CD14-positive monocyte (primary cell): ENCODE results near the gene GRK1. TPM values are rescaled to one million over a fixed set of nuclear protein-coding genes. Genes with fewer than 3 reads are reported as not detected.

ENCODE experiments used
- DNase-seq, 3 donors: peaks; one replicate each; pipeline ENCODE4 v3.0.0-alpha.2; 2011 to 2022
- H2AFZ ChIP-seq: 2 replicates; pipeline ENCODE4 v1.6.0; 2012; ENCODE audit warnings: mild to moderate bottlenecking, low read depth, low read length, inconsistent platforms; ENCODE audit not compliant: insufficient read depth, poor library complexity, severe bottlenecking
- H3K27ac ChIP-seq, 2 donors: 1 replicate in 1 of 2; 2 replicates in 1 of 2; pipeline ENCODE4 v1.5.1; 2012 to 2013; ENCODE audit warnings: low read length in 2 of 2, control low read depth in 1 of 2, inconsistent platforms in 1 of 2, low read depth in 1 of 2, mild to moderate bottlenecking in 1 of 2
- H3K27me3 ChIP-seq, 2 donors: one replicate each; pipeline versions ENCODE4 v1.6.0 to v1.6.1; 2011 to 2013; ENCODE audit warnings: low read length in 2 of 2; ENCODE audit not compliant: control insufficient read depth in 2 of 2, insufficient read depth in 2 of 2
- H3K36me3 ChIP-seq, 2 donors: replicated peaks in 1 of 2; 1 replicate in 1 of 2; 2 replicates in 1 of 2; pipeline versions ENCODE4 v1.5.1 to v1.6.1; 2012 to 2013; ENCODE audit warnings: low read length in 2 of 2, control low read depth in 1 of 2, inconsistent platforms in 1 of 2, mild to moderate bottlenecking in 1 of 2; ENCODE audit not compliant: insufficient read depth in 2 of 2, control insufficient read depth in 1 of 2
- H3K4me1 ChIP-seq, 2 donors: 1 replicate in 1 of 2; 2 replicates in 1 of 2; pipeline versions ENCODE4 v1.5.1 to v1.6.1; 2012 to 2013; ENCODE audit warnings: low read length in 2 of 2, control low read depth in 1 of 2, inconsistent platforms in 1 of 2, mild to moderate bottlenecking in 1 of 2, moderate library complexity in 1 of 2; ENCODE audit not compliant: insufficient read depth in 2 of 2, control insufficient read depth in 1 of 2
- H3K4me2 ChIP-seq: replicated peaks from 2 replicates; pipeline ENCODE3; 2012; ENCODE audit warnings: low read length, moderate library complexity, mild to moderate bottlenecking; ENCODE audit not compliant: poor library complexity, severe bottlenecking; ENCODE audit errors: extremely low read depth
- H3K4me3 ChIP-seq, 3 experiments: fragments of 200-600 bp in 1 of 3; sonication (generic) in 1 of 3; replicated peaks in 1 of 3; 1 replicate in 2 of 3; 2 replicates in 1 of 3; pipeline ENCODE4 v1.5.1; 2011 to 2013; ENCODE audit warnings: low read length in 3 of 3, mild to moderate bottlenecking in 3 of 3, control low read depth in 2 of 3, low read depth in 2 of 3, inconsistent platforms in 1 of 3, moderate library complexity in 1 of 3
- H3K79me2 ChIP-seq: 2 replicates; pipeline ENCODE4 v1.6.0; 2012; ENCODE audit warnings: mild to moderate bottlenecking, control low read depth, inconsistent platforms, low read length, moderate library complexity; ENCODE audit not compliant: insufficient read depth
- H3K9ac ChIP-seq: 2 replicates; pipeline ENCODE4 v1.6.0; 2017; ENCODE audit warnings: low read length, mild to moderate bottlenecking; ENCODE audit not compliant: insufficient read depth, poor library complexity, severe bottlenecking
- H3K9me3 ChIP-seq, 2 donors: replicated peaks in 1 of 2; 1 replicate in 1 of 2; 2 replicates in 1 of 2; pipeline versions ENCODE4 v1.5.1 to v1.6.1; 2012 to 2013; ENCODE audit warnings: low read length in 2 of 2, control low read depth in 1 of 2; ENCODE audit not compliant: control insufficient read depth in 1 of 2, insufficient read depth in 1 of 2
- H4K20me1 ChIP-seq: 2 replicates; pipeline ENCODE4 v1.6.0; 2012; ENCODE audit warnings: mild to moderate bottlenecking, low read length, control low read depth, moderate library complexity; ENCODE audit not compliant: insufficient read depth
- H3K27ac Mint-ChIP-seq, 7 donors: one replicate each; pipeline ENCODE4 v1.8.0; 2020; ENCODE audit warnings: mild to moderate bottlenecking in 7 of 7, mixed read lengths in 7 of 7, moderate library complexity in 6 of 7, inconsistent platforms in 2 of 7
- H3K27me3 Mint-ChIP-seq, 3 donors: one replicate each; pipeline ENCODE4 v1.8.0; 2021 to 2022; ENCODE audit warnings: low read depth in 3 of 3, mild to moderate bottlenecking in 3 of 3, mixed read lengths in 3 of 3, moderate library complexity in 3 of 3, inconsistent platforms in 1 of 3
- H3K36me3 Mint-ChIP-seq, 2 donors: one replicate each; pipeline ENCODE4 v1.8.0; 2020; ENCODE audit warnings: mixed read lengths in 2 of 2, inconsistent platforms in 1 of 2, mild to moderate bottlenecking in 1 of 2
- H3K4me1 Mint-ChIP-seq: one replicate; pipeline ENCODE4 v1.8.0; 2020; ENCODE audit warnings: mild to moderate bottlenecking, mixed read lengths
- H3K4me3 Mint-ChIP-seq, 2 donors: one replicate each; pipeline ENCODE4 v1.8.0; 2020; ENCODE audit warnings: mild to moderate bottlenecking in 2 of 2, mixed read lengths in 2 of 2, moderate library complexity in 1 of 2
- H3K9me3 Mint-ChIP-seq, 7 donors: one replicate each; pipeline ENCODE4 v1.8.0; 2020 to 2022; ENCODE audit warnings: mixed read lengths in 7 of 7, mild to moderate bottlenecking in 6 of 7, moderate library complexity in 6 of 7, inconsistent platforms in 2 of 7
- WGBS: methylation state at CpG from one replicate; pipeline ENCODE4 v1.1.5; 2013; ENCODE audit warnings: missing lambda C conversion rate; ENCODE audit not compliant: insufficient coverage; 5-methylcytosine and 5-hydroxymethylcytosine counted together
- intact Hi-C, 2 donors: fragments of 100-400 bp; cut with micrococcal nuclease; formaldehyde crosslinking; loops; one replicate each; pipeline versions ENCODE4 v1.15.0 to v1.15.1; 2023
- polyA plus RNA-seq, 3 donors: library from polyadenylated mRNA; depleted of rRNA in 1 of 3; unstranded in 2 of 3; stranded (reverse) in 1 of 3; fragments of 300-500 nt in 2 of 3; fragments of >200 nt in 1 of 3; fragmentation: Illumina TruSeq in 2 of 3; gene quantifications; 1 replicate in 2 of 3; 2 replicates in 1 of 3; pipeline ENCODE4 v1.2.3, GENCODE V29; 2012 to 2021
- TF ChIP-seq, protein P1 (sequence below): fragments of 200-600 bp; IDR thresholded peaks from one replicate; pipeline ENCODE4 v1.8.0; 2022; ENCODE audit warnings: antibody characterized with exemption, mild to moderate bottlenecking

GRK1 gene
- polyA plus RNA-seq, 3 donors: not detected

DNA sequence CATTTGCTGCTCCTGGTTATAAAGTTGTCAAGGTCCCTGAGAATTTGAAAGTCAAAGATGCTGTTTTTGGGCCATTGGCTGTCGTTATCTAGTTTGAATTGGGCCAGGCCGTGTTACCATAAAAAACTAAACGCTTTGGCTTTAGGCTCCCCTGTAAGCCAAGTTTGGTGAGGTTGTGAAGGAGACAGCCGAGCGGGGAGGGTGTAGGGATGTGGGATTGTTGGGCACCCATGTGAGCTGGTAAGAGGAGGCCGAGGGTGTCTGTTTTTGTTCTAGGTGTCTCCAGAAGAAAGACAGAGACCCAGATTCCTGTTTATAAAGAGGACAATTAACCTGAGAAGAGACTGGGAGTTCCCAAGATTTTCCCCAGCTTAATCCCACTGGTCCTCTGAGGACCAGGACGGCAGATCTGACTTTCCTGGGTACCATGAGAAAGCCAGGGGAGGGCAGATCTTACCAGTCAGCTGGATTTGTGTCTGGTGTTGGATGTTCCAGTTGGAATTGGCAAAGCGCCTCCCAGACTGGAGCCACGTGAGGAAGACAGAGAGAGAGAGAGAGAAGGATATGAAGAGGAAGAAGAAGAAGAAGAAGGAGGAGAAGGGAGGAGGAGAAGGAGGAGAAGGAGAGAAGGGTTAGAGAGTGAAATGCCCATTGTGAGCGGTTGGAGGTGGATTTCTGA is 117.1 kb downstream of the GRK1 start:
- no peaks in the 10 kb centered on the region for H3K27me3 ChIP-seq
- H3K27ac ChIP-seq: no peak overlapping the region
- Mint-ChIP-seq H3K27ac (no peak overlapping the region), H3K27me3 (peaks cover 3 to 9% (median 7%) of the 10 kb centered on the region in 3 donors), H3K4me3 (no peak overlapping the region), H3K9me3 (peaks cover 0 to 7% (median 4%) of the 10 kb centered on the region in 7 donors), H3K4me1 (peaks cover 4% of the 10 kb centered on the region), H3K36me3 (no peaks in the 10 kb centered on the region)
- no peaks in the 10 kb centered on the region for H3K4me1 ChIP-seq
- no peak overlapping the region for H3K9ac ChIP-seq
- no peak for DNase-seq
- H3K4me2 ChIP-seq: no peak overlapping the region
- no peaks in the 10 kb centered on the region for H3K79me2 ChIP-seq
- H3K4me3 ChIP-seq: no peak overlapping the region
- WGBS: 81% methylated on average over 8 of the region's 10 CpGs
- intact Hi-C loops: no loop called here
- no peak overlapping the region for H2AFZ ChIP-seq
- TF ChIP-seq, protein P1, sequence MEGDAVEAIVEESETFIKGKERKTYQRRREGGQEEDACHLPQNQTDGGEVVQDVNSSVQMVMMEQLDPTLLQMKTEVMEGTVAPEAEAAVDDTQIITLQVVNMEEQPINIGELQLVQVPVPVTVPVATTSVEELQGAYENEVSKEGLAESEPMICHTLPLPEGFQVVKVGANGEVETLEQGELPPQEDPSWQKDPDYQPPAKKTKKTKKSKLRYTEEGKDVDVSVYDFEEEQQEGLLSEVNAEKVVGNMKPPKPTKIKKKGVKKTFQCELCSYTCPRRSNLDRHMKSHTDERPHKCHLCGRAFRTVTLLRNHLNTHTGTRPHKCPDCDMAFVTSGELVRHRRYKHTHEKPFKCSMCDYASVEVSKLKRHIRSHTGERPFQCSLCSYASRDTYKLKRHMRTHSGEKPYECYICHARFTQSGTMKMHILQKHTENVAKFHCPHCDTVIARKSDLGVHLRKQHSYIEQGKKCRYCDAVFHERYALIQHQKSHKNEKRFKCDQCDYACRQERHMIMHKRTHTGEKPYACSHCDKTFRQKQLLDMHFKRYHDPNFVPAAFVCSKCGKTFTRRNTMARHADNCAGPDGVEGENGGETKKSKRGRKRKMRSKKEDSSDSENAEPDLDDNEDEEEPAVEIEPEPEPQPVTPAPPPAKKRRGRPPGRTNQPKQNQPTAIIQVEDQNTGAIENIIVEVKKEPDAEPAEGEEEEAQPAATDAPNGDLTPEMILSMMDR: no peak
- H3K9me3 ChIP-seq: no peaks in the 10 kb centered on the region
- no peaks in the 10 kb centered on the region for H4K20me1 ChIP-seq
- no peaks in the 10 kb centered on the region for H3K36me3 ChIP-seq

DNA sequence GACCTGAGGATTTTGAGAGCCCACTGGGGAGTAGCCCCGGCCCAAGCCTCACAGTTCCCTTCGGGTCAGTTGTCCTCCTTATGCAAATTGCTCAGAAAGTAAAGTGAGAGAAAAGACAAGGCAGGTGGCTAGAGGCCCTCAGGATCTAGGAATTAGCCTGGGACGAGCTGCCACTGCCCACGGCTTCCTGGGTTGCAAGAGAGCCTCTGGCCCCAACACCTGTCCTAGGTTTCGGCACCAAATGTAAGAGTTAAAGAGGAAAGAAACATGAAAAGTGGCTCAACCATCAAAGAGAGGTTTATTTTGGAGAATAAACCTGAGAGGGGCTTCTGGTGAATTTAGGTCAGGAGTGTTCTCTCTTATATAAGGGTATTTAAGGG is 117.6 kb downstream of the GRK1 start:
- no peak overlapping the region for H3K4me3 ChIP-seq
- no peaks in the 10 kb centered on the region for H3K36me3 Mint-ChIP-seq

More for the DNA sequence above, 117.6 kb downstream of the GRK1 start:
- TF ChIP-seq, protein P1: no peak
- H3K4me1 Mint-ChIP-seq: peaks cover 4% of the 10 kb centered on the region
- no peak for DNase-seq
- Histone ChIP-seq H3K79me2 (no peaks in the 10 kb centered on the region), H3K9me3 (no peaks in the 10 kb centered on the region), H3K27ac (no peak overlapping the region), H3K27me3 (no peaks in the 10 kb centered on the region), H3K4me1 (no peaks in the 10 kb centered on the region), H2AFZ (no peak overlapping the region), H3K4me2 (no peak overlapping the region), H3K36me3 (no peaks in the 10 kb centered on the region), H3K9ac (no peak overlapping the region), H4K20me1 (no peaks in the 10 kb centered on the region)
- peak overlapping the region in 1 of 7 donors; percentile 16 for H3K27ac Mint-ChIP-seq
- H3K9me3 Mint-ChIP-seq: peaks cover 0 to 6% (median 3%) of the 10 kb centered on the region in 7 donors
- intact Hi-C loops: no loop called here
- WGBS: 90% methylated on average over 3 of the region's 5 CpGs
- peaks cover 3 to 6% (median 4%) of the 10 kb centered on the region in 3 donors for H3K27me3 Mint-ChIP-seq
- no peak overlapping the region for H3K4me3 Mint-ChIP-seq
